Mesendoderm (in vitro differentiated cells): Measurements from ENCODE around the gene ACOX3.

Source experiments
- small RNA-seq: library from polyadenylated mRNA; stranded (forward); fragments of <200 nt; extraction: miRNeasy Mini kit (QIAGEN cat#:217004); gene quantifications from one replicate; pipeline ENCODE3, GENCODE V24; 2013; ENCODE audit not compliant: insufficient read depth

Gene ACOX3

Small RNA genes within 50 kb of the gene (small RNA-seq; reads per million reads assigned to genes)
- gene RNA5SP152, result 1.6 reads per million
